ENCODE measurements around the gene SLC22A15. TPM values are rescaled to one million over a fixed set of nuclear protein-coding genes. Genes with fewer than 3 reads are reported as not detected.

Gene SLC22A15
- total and polyA plus RNA-seq, 8 donors = 1.5 to 4.9 (median 3.3) TPM

GRCh38 chr1:115973154-115973553, 3.2 kb upstream of the SLC22A15 start:
- intact Hi-C loops (cut with DNase I) = no loop called here
- Histone ChIP-seq H3K9me3 (no peaks in the 10 kb centered on the region), H3K27ac (no peak overlapping the region), H3K4me1 (peaks cover 0 to 4% (median 0%) of the 10 kb centered on the region in 3 donors), H3K27me3 (no peaks in the 10 kb centered on the region), H3K4me3 (no peak overlapping the region), H3K36me3 (no peaks in the 10 kb centered on the region)
- WGBS, 2 donors = 75 to 85% methylated on average over 1 of the region's 1 CpG
- FAIRE-seq (no peak), DNase-seq (no peak), ATAC-seq (no peak)
- TF ChIP-seq CTCF (IDR thresholded peaks at IDR 0.05) = no peak

- Histone ChIP-seq H3K27ac (peak overlapping the region; percentile 58 to 77 (median 66)), H3K4me3 (peak overlapping the region; percentile 42 to 82 (median 59)), H3K36me3 (no peaks in the 10 kb centered on the region), H3K9me3 (no peaks in the 10 kb centered on the region), H3K4me1 (peaks cover 0 to 4% (median 0%) of the 10 kb centered on the region in 3 donors), H3K27me3 (no peaks in the 10 kb centered on the region)
- TF ChIP-seq CTCF (IDR thresholded peaks at IDR 0.05) = no peak
- no peak for DNase-seq
- no peak for FAIRE-seq
- WGBS, 2 donors = 31 to 33% methylated on average over 11 of the region's 11 CpGs
- no peak for ATAC-seq
- intact Hi-C loops (cut with DNase I) = no loop called here
These were observed 698 bp upstream of the SLC22A15 start for GRCh38 chr1:115975569-115976061.

- Histone ChIP-seq H3K27me3 (no peaks in the 10 kb centered on the region), H3K4me1 (peaks cover 0 to 4% (median 0%) of the 10 kb centered on the region in 3 donors), H3K36me3 (no peaks in the 10 kb centered on the region), H3K9me3 (no peaks in the 10 kb centered on the region), H3K4me3 (peak overlapping the region; percentile 42 to 82 (median 59)), H3K27ac (peak overlapping the region; percentile 63 to 77 (median 66))
- WGBS, 2 donors = 43 to 47% methylated on average over 15 of the region's 15 CpGs
- intact Hi-C loops (cut with DNase I) = no loop called here
- TF ChIP-seq CTCF (IDR thresholded peaks at IDR 0.05) = no peak
- peak in 3 of 4 donors; percentile 4 to 16 (median 5) for ATAC-seq
- DNase-seq = peak in 3 of 6 donors; percentile 16 to 59 (median 20)
- FAIRE-seq = no peak
These were observed 697 bp downstream of the SLC22A15 start for GRCh38 chr1:115976921-115977498.

- H3K4me1 ChIP-seq = peaks cover 0 to 4% (median 0%) of the 10 kb centered on the region in 3 donors
- no peaks in the 10 kb centered on the region for H3K9me3 ChIP-seq
- DNase-seq (no peak), ATAC-seq (peak in 1 of 4 donors; percentile 10), FAIRE-seq (no peak)
- no peaks in the 10 kb centered on the region for H3K27me3 ChIP-seq
- WGBS, 2 donors = 64 to 67% methylated on average over 9 of the region's 9 CpGs
- intact Hi-C loops (cut with DNase I) = no loop called here
- H3K36me3 ChIP-seq = no peaks in the 10 kb centered on the region
- TF ChIP-seq CTCF (IDR thresholded peaks at IDR 0.05) = no peak
- H3K4me3 ChIP-seq = peak overlapping the region in 2 of 4 donors; percentile 69 to 82
- H3K27ac ChIP-seq = peak overlapping the region in 2 of 4 donors; percentile 69 to 77
These were observed 1.4 kb downstream of the SLC22A15 start for GRCh38 chr1:115977499-115978258.
